ENCODE measurements around the gene SAE1.
"Not testable (repeated sequence)": the region's sequence is repeated elsewhere in the genome, so short reads cannot be mapped to it uniquely, and the experiment has no call there.

SAE1 gene

GRCh38 chr19:47240996-47241918 lies 110.6 kb downstream of the SAE1 start:
- DNase-seq (ENCODE audit: low read depth in 2 of 2): no peak

GRCh38 chr19:47241919-47242577 lies 111.4 kb downstream of the SAE1 start:
- DNase-seq (ENCODE audit: low read depth in 2 of 2): no peak

GRCh38 chr19:47243364-47243775 lies 112.7 kb downstream of the SAE1 start:
- DNase-seq (ENCODE audit: low read depth in 2 of 2): no peak

- peak; percentile 93 to 96 for DNase-seq (ENCODE audit: low read depth in 2 of 2)
These were observed 113.3 kb downstream of the SAE1 start for GRCh38 chr19:47243776-47244547.

GRCh38 chr19:47247308-47247990 lies 116.8 kb downstream of the SAE1 start:
- no peak for DNase-seq (ENCODE audit: low read depth in 2 of 2)

- not testable (repeated sequence) for DNase-seq (ENCODE audit: low read depth in 2 of 2)
These were observed 122.4 kb downstream of the SAE1 start for GRCh38 chr19:47253016-47253415.

- DNase-seq (ENCODE audit: low read depth in 2 of 2): peak; percentile 74 to 76
These were observed 122.8 kb downstream of the SAE1 start for GRCh38 chr19:47253467-47253881.

GRCh38 chr19:47253970-47254369 lies 123.3 kb downstream of the SAE1 start:
- no peak for DNase-seq (ENCODE audit: low read depth in 2 of 2)

GRCh38 chr19:47255879-47256692 lies 125.5 kb downstream of the SAE1 start, which contains the start of gene CCDC9:
CCDC9 (plus strand) TSS chr19:47256525; CDS start chr19:47258401, 1,876 bp downstream.
- DNase-seq (ENCODE audit: low read depth in 2 of 2): peak; percentile 90 to 93

GRCh38 chr19:47256693-47257410 lies 126.2 kb downstream of the SAE1 start:
- peak; percentile 97 for DNase-seq (ENCODE audit: low read depth in 2 of 2)

- no peak for DNase-seq (ENCODE audit: low read depth in 2 of 2)
These were observed 127.0 kb downstream of the SAE1 start for GRCh38 chr19:47257411-47258169.

- DNase-seq (ENCODE audit: low read depth in 2 of 2): no peak
These were observed 127.8 kb downstream of the SAE1 start for GRCh38 chr19:47258434-47258833.

- DNase-seq (ENCODE audit: low read depth in 2 of 2): no peak
These were observed 128.4 kb downstream of the SAE1 start for GRCh38 chr19:47258895-47259555.

All from fibroblast of skin of left biceps (primary cell).